ENCODE data around the gene MSX2.
A peak's percentile ranks its signal among the peaks of the same experiment; 100 is the strongest.

MSX2 gene

GRCh38 chr5:174750711-174751110, 26.3 kb downstream of the MSX2 start:
- H2BK5ac ChIP-seq (ENCODE audit: low read depth, low read length, poor library complexity, severe bottlenecking), result no peak overlapping the region
- no peak overlapping the region for H2BK120ac ChIP-seq (ENCODE audit: low read depth, low read length)
- no peak for DNase-seq
- H2AFZ ChIP-seq (ENCODE audit: low read depth, low read length), result no peak overlapping the region
- no peaks in the 10 kb centered on the region for H3K79me1 ChIP-seq (replicated peaks; ENCODE audit: low read length, poor library complexity, severe bottlenecking)
- peaks cover 26 to 45% of the 10 kb centered on the region in 2 experiments for H3K27me3 ChIP-seq (ENCODE audit: control insufficient read depth in 1 of 2, insufficient read depth in 1 of 2, low read length in 2 of 2)
- no peak overlapping the region for H2BK15ac ChIP-seq (ENCODE audit: low read depth, poor library complexity, severe bottlenecking)
- H2BK12ac ChIP-seq (ENCODE audit: low read length in 2 of 2), result no peak overlapping the region
- no peak overlapping the region for H3K14ac ChIP-seq (ENCODE audit: low read length in 2 of 2)
- no peak overlapping the region for H3K27ac ChIP-seq (ENCODE audit: low read length, poor library complexity, severe bottlenecking)
- no peak overlapping the region for H3K9ac ChIP-seq (ENCODE audit: low read length)
- WGBS, result 11% methylated on average over 2 of the region's 3 CpGs
- H3K4me3 ChIP-seq (ENCODE audit: insufficient read depth in 1 of 2, low read depth in 1 of 2, low read length in 2 of 2), result peak overlapping the region in 1 of 2 experiments; percentile 75
- H3K36me3 ChIP-seq (ENCODE audit: control insufficient read depth in 1 of 2, insufficient read depth in 2 of 2, low read depth in 1 of 2, low read length in 2 of 2), result no peaks in the 10 kb centered on the region
- H4K8ac ChIP-seq (ENCODE audit: low read length), result no peak overlapping the region
- peaks cover 2% of the 10 kb centered on the region for H3K4me1 ChIP-seq (ENCODE audit: control insufficient read depth, insufficient read depth, low read depth, low read length)
- no peak overlapping the region for H3K18ac ChIP-seq (ENCODE audit: low read depth in 1 of 2, low read length in 2 of 2)
- no peak overlapping the region for H3K23ac ChIP-seq (ENCODE audit: low read length in 2 of 2)
- H3K4me2 ChIP-seq (ENCODE audit: low read length, poor library complexity, severe bottlenecking), result no peak overlapping the region
- H3K4ac ChIP-seq (ENCODE audit: low read depth in 1 of 2, low read length in 2 of 2), result no peak overlapping the region
- no peaks in the 10 kb centered on the region for H3K9me3 ChIP-seq (ENCODE audit: control insufficient read depth, low read length)
- H2AK5ac ChIP-seq (ENCODE audit: low read length, severe bottlenecking), result no peak overlapping the region
- no peak overlapping the region for H4K91ac ChIP-seq (ENCODE audit: low read length)

- Histone ChIP-seq H3K9ac (ENCODE audit: low read length) (peak overlapping the region; percentile 62), H3K36me3 (ENCODE audit: control insufficient read depth in 1 of 2, insufficient read depth in 2 of 2, low read depth in 1 of 2, low read length in 2 of 2) (no peaks in the 10 kb centered on the region), H2BK120ac (ENCODE audit: low read depth, low read length) (no peak overlapping the region), H3K4ac (ENCODE audit: low read depth in 1 of 2, low read length in 2 of 2) (no peak overlapping the region), H3K4me2 (ENCODE audit: low read length, poor library complexity, severe bottlenecking) (peak overlapping the region; percentile 60), H3K27ac (ENCODE audit: low read length, poor library complexity, severe bottlenecking) (no peak overlapping the region), H3K27me3 (ENCODE audit: control insufficient read depth in 1 of 2, insufficient read depth in 1 of 2, low read length in 2 of 2) (peaks cover 26 to 42% of the 10 kb centered on the region in 2 experiments), H3K4me3 (ENCODE audit: insufficient read depth in 1 of 2, low read depth in 1 of 2, low read length in 2 of 2) (peak overlapping the region in 1 of 2 experiments; percentile 75), H4K91ac (ENCODE audit: low read length) (no peak overlapping the region), H3K23ac (ENCODE audit: low read length in 2 of 2) (no peak overlapping the region), H3K4me1 (ENCODE audit: control insufficient read depth, insufficient read depth, low read depth, low read length) (peaks cover 2% of the 10 kb centered on the region), H2BK15ac (ENCODE audit: low read depth, poor library complexity, severe bottlenecking) (no peak overlapping the region), H3K9me3 (ENCODE audit: control insufficient read depth, low read length) (no peaks in the 10 kb centered on the region), H2AFZ (ENCODE audit: low read depth, low read length) (peak overlapping the region; percentile 2), H3K14ac (ENCODE audit: low read length in 2 of 2) (no peak overlapping the region), H3K79me1 (replicated peaks; ENCODE audit: low read length, poor library complexity, severe bottlenecking) (no peaks in the 10 kb centered on the region), H4K8ac (ENCODE audit: low read length) (no peak overlapping the region), H2AK5ac (ENCODE audit: low read length, severe bottlenecking) (no peak overlapping the region), H2BK5ac (ENCODE audit: low read depth, low read length, poor library complexity, severe bottlenecking) (no peak overlapping the region), H3K18ac (ENCODE audit: low read depth in 1 of 2, low read length in 2 of 2) (no peak overlapping the region), H2BK12ac (ENCODE audit: low read length in 2 of 2) (no peak overlapping the region)
- peak; percentile 11 for DNase-seq
- 1% methylated on average over 88 of the region's 89 CpGs for WGBS
Observed at GRCh38 chr5:174751154-174752000, 27.0 kb downstream of the MSX2 start.

- no peak overlapping the region for H2BK15ac ChIP-seq (ENCODE audit: low read depth, poor library complexity, severe bottlenecking)
- H3K9ac ChIP-seq (ENCODE audit: low read length), result no peak overlapping the region
- no peak overlapping the region for H3K23ac ChIP-seq (ENCODE audit: low read length in 2 of 2)
- no peak overlapping the region for H3K14ac ChIP-seq (ENCODE audit: low read length in 2 of 2)
- peaks cover 26 to 35% of the 10 kb centered on the region in 2 experiments for H3K27me3 ChIP-seq (ENCODE audit: control insufficient read depth in 1 of 2, insufficient read depth in 1 of 2, low read length in 2 of 2)
- no peak for DNase-seq
- peaks cover 2% of the 10 kb centered on the region for H3K4me1 ChIP-seq (ENCODE audit: control insufficient read depth, insufficient read depth, low read depth, low read length)
- no peak overlapping the region for H3K4ac ChIP-seq (ENCODE audit: low read depth in 1 of 2, low read length in 2 of 2)
- H3K4me2 ChIP-seq (ENCODE audit: low read length, poor library complexity, severe bottlenecking), result no peak overlapping the region
- 100% methylated on average over 3 of the region's 5 CpGs for WGBS
- H3K4me3 ChIP-seq (ENCODE audit: insufficient read depth in 1 of 2, low read depth in 1 of 2, low read length in 2 of 2), result peak overlapping the region in 1 of 2 experiments; percentile 75
- no peak overlapping the region for H3K27ac ChIP-seq (ENCODE audit: low read length, poor library complexity, severe bottlenecking)
- no peak overlapping the region for H2AFZ ChIP-seq (ENCODE audit: low read depth, low read length)
- H3K9me3 ChIP-seq (ENCODE audit: control insufficient read depth, low read length), result no peaks in the 10 kb centered on the region
- H2BK5ac ChIP-seq (ENCODE audit: low read depth, low read length, poor library complexity, severe bottlenecking), result no peak overlapping the region
- no peaks in the 10 kb centered on the region for H3K79me1 ChIP-seq (replicated peaks; ENCODE audit: low read length, poor library complexity, severe bottlenecking)
- H2BK12ac ChIP-seq (ENCODE audit: low read length in 2 of 2), result no peak overlapping the region
- H2AK5ac ChIP-seq (ENCODE audit: low read length, severe bottlenecking), result no peak overlapping the region
- H4K91ac ChIP-seq (ENCODE audit: low read length), result no peak overlapping the region
- no peaks in the 10 kb centered on the region for H3K36me3 ChIP-seq (ENCODE audit: control insufficient read depth in 1 of 2, insufficient read depth in 2 of 2, low read depth in 1 of 2, low read length in 2 of 2)
- H2BK120ac ChIP-seq (ENCODE audit: low read depth, low read length), result no peak overlapping the region
- no peak overlapping the region for H4K8ac ChIP-seq (ENCODE audit: low read length)
- no peak overlapping the region for H3K18ac ChIP-seq (ENCODE audit: low read depth in 1 of 2, low read length in 2 of 2)
Observed at GRCh38 chr5:174752121-174752520, 27.7 kb downstream of the MSX2 start.

- no peak overlapping the region for H2BK15ac ChIP-seq (ENCODE audit: low read depth, poor library complexity, severe bottlenecking)
- no peaks in the 10 kb centered on the region for H3K79me1 ChIP-seq (replicated peaks; ENCODE audit: low read length, poor library complexity, severe bottlenecking)
- H3K4me1 ChIP-seq (ENCODE audit: control insufficient read depth, insufficient read depth, low read depth, low read length), result peaks cover 2% of the 10 kb centered on the region
- H3K23ac ChIP-seq (ENCODE audit: low read length in 2 of 2), result no peak overlapping the region
- no peak overlapping the region for H3K27ac ChIP-seq (ENCODE audit: low read length, poor library complexity, severe bottlenecking)
- no peak overlapping the region for H3K9ac ChIP-seq (ENCODE audit: low read length)
- no peak overlapping the region for H3K4me3 ChIP-seq (ENCODE audit: insufficient read depth in 1 of 2, low read depth in 1 of 2, low read length in 2 of 2)
- no peak overlapping the region for H2BK5ac ChIP-seq (ENCODE audit: low read depth, low read length, poor library complexity, severe bottlenecking)
- no peak overlapping the region for H2BK120ac ChIP-seq (ENCODE audit: low read depth, low read length)
- no peak overlapping the region for H3K14ac ChIP-seq (ENCODE audit: low read length in 2 of 2)
- H3K36me3 ChIP-seq (ENCODE audit: control insufficient read depth in 1 of 2, insufficient read depth in 2 of 2, low read depth in 1 of 2, low read length in 2 of 2), result no peaks in the 10 kb centered on the region
- no peak overlapping the region for H2BK12ac ChIP-seq (ENCODE audit: low read length in 2 of 2)
- H2AFZ ChIP-seq (ENCODE audit: low read depth, low read length), result no peak overlapping the region
- H3K4me2 ChIP-seq (ENCODE audit: low read length, poor library complexity, severe bottlenecking), result no peak overlapping the region
- no peaks in the 10 kb centered on the region for H3K9me3 ChIP-seq (ENCODE audit: control insufficient read depth, low read length)
- H4K8ac ChIP-seq (ENCODE audit: low read length), result no peak overlapping the region
- WGBS, result no CpG with 5 or more reads among the region's 2 CpGs
- H3K18ac ChIP-seq (ENCODE audit: low read depth in 1 of 2, low read length in 2 of 2), result no peak overlapping the region
- no peak for DNase-seq
- no peak overlapping the region for H2AK5ac ChIP-seq (ENCODE audit: low read length, severe bottlenecking)
- H3K4ac ChIP-seq (ENCODE audit: low read depth in 1 of 2, low read length in 2 of 2), result no peak overlapping the region
- peaks cover 19 to 23% of the 10 kb centered on the region in 2 experiments for H3K27me3 ChIP-seq (ENCODE audit: control insufficient read depth in 1 of 2, insufficient read depth in 1 of 2, low read length in 2 of 2)
- H4K91ac ChIP-seq (ENCODE audit: low read length), result no peak overlapping the region
Observed at GRCh38 chr5:174755106-174755505, 30.7 kb downstream of the MSX2 start.

Measured in mesenchymal stem cell (in vitro differentiated cells and primary cell).